HEK293 (cell line): ENCODE measurements around the gene CEP112.

Source experiments
- CTCF ChIA-PET: fragments of 350-600 bp; formaldehyde crosslinking; extraction: SDS; loops from one replicate; lab custom pipeline; 2021; ENCODE audit warnings: antibody characterized with exemption; lab: Yijun Ruan, JAX
- POLR2A ChIA-PET: fragments of 300-600 bp; formaldehyde crosslinking; extraction: SDS; loops from one replicate; lab custom pipeline; 2020; ENCODE audit warnings: antibody characterized with exemption, inconsistent platforms; lab: Yijun Ruan, JAX
- H3K27ac ChIP-seq: fragments of 200-500 bp; sonication (Bioruptor generic); 2 replicates; pipeline ENCODE4 v1.5.1; 2014; ENCODE audit warnings: low read depth, low read length, control low read depth, inconsistent platforms; ENCODE audit errors: extremely low read depth
- H3K36me3 ChIP-seq, 2 experiments: fragments of 200-500 bp in 1 of 2; sonication (Bioruptor generic) in 1 of 2; 1 replicate in 1 of 2; 2 replicates in 1 of 2; pipeline ENCODE4 v1.5.1; 2014 to 2017; ENCODE audit warnings: inconsistent platforms in 2 of 2, low read length in 2 of 2; ENCODE audit not compliant: control insufficient read depth in 2 of 2, insufficient read depth in 1 of 2
- H3K4me1 ChIP-seq: fragments of 200-500 bp; sonication (Bioruptor generic); 2 replicates; pipeline ENCODE4 v1.5.1; 2014; ENCODE audit warnings: mild to moderate bottlenecking, low read length, inconsistent platforms; ENCODE audit not compliant: control insufficient read depth, insufficient read depth
- H3K4me3 ChIP-seq: 2 replicates; pipeline ENCODE4 v1.5.1; 2011; ENCODE audit warnings: low read depth, mild to moderate bottlenecking, control low read depth, low read length, moderate library complexity
- H3K9me3 ChIP-seq: fragments of 200-500 bp; sonication (Bioruptor generic); 2 replicates; pipeline ENCODE4 v1.5.1; 2014; ENCODE audit warnings: low read depth, low read length, inconsistent platforms; ENCODE audit not compliant: control insufficient read depth, insufficient read depth
- HOXA7 ChIP-seq: sonication (generic); formaldehyde crosslinking; IDR thresholded peaks from 2 replicates; pipeline ENCODE4 v1.8.1; 2022; ENCODE audit warnings: missing genetic modification reagents, borderline replicate concordance
- HOXD13 ChIP-seq: sonication (generic); formaldehyde crosslinking; IDR thresholded peaks from 2 replicates; pipeline ENCODE4 v1.8.0; 2022; ENCODE audit warnings: missing genetic modification reagents, borderline replicate concordance
- MEIS1 ChIP-seq: sonication (generic); formaldehyde crosslinking; IDR thresholded peaks from 2 replicates; pipeline ENCODE4 v1.8.1; 2022; ENCODE audit warnings: missing genetic modification reagents, mild to moderate bottlenecking, borderline replicate concordance
- RBAK ChIP-seq: fragments of 450-650 bp; formaldehyde crosslinking; IDR thresholded peaks from 2 replicates; pipeline ENCODE4 v1.5.1; 2016; ENCODE audit warnings: missing biosample characterization, missing genetic modification characterization
- ZNF16 ChIP-seq: fragments of 450-650 bp; formaldehyde crosslinking; IDR thresholded peaks from 2 replicates; pipeline ENCODE4 v1.5.1; 2016; ENCODE audit warnings: low read depth, missing biosample characterization, missing genetic modification characterization
- ZNF18 ChIP-seq: fragments of 450-650 bp; formaldehyde crosslinking; IDR thresholded peaks from 2 replicates; pipeline ENCODE4 v1.5.1; 2016; ENCODE audit warnings: missing biosample characterization, missing genetic modification characterization
- ZNF239 ChIP-seq: fragments of 450-650 bp; formaldehyde crosslinking; IDR thresholded peaks from 2 replicates; pipeline ENCODE4 v1.5.1; 2016; ENCODE audit warnings: missing biosample characterization, missing genetic modification characterization
- ZNF426 ChIP-seq: fragments of 450-650 bp; formaldehyde crosslinking; IDR thresholded peaks from 2 replicates; pipeline ENCODE4 v1.5.1; 2017; ENCODE audit warnings: missing biosample characterization, missing genetic modification characterization, mild to moderate bottlenecking, inconsistent platforms, moderate library complexity
- ZNF449 ChIP-seq: fragments of 450-650 bp; formaldehyde crosslinking; IDR thresholded peaks from 2 replicates; pipeline ENCODE4 v1.5.1; 2017; ENCODE audit warnings: missing biosample characterization, mild to moderate bottlenecking, missing genetic modification characterization, moderate library complexity
- ZNF473 ChIP-seq: fragments of 450-650 bp; formaldehyde crosslinking; IDR thresholded peaks from 2 replicates; pipeline ENCODE4 v1.5.1; 2017; ENCODE audit warnings: missing biosample characterization, missing genetic modification characterization
- ZNF544 ChIP-seq: fragments of 450-650 bp; formaldehyde crosslinking; IDR thresholded peaks from 2 replicates; pipeline ENCODE4 v1.5.0; 2017; ENCODE audit warnings: missing biosample characterization, missing genetic modification characterization
- ZNF555 ChIP-seq: fragments of 450-650 bp; formaldehyde crosslinking; conservative IDR thresholded peaks from 2 replicates; pipeline ENCODE4 v1.5.1; 2017; ENCODE audit warnings: missing biosample characterization, mild to moderate bottlenecking, missing genetic modification characterization, inconsistent platforms
- ZNF560 ChIP-seq: fragments of 450-650 bp; formaldehyde crosslinking; IDR thresholded peaks from 2 replicates; pipeline ENCODE4 v1.5.1; 2017; ENCODE audit warnings: missing biosample characterization, missing genetic modification characterization, borderline replicate concordance
- ZNF585B ChIP-seq: fragments of 450-650 bp; formaldehyde crosslinking; IDR thresholded peaks from 2 replicates; pipeline ENCODE4 v1.5.1; 2016; ENCODE audit warnings: missing biosample characterization, missing genetic modification characterization
- ZNF596 ChIP-seq: fragments of 450-650 bp; IDR thresholded peaks from 2 replicates; pipeline ENCODE4 v1.5.0; 2018; ENCODE audit warnings: missing biosample characterization, mild to moderate bottlenecking, missing genetic modification characterization, moderate library complexity
- ZNF623 ChIP-seq: fragments of 450-650 bp; formaldehyde crosslinking; IDR thresholded peaks from 2 replicates; pipeline ENCODE4 v1.5.1; 2016; ENCODE audit warnings: missing biosample characterization, missing genetic modification characterization
- ZNF677 ChIP-seq: fragments of 450-650 bp; IDR thresholded peaks from 2 replicates; pipeline ENCODE4 v1.5.0; 2018; ENCODE audit warnings: missing biosample characterization, mild to moderate bottlenecking, missing genetic modification characterization, moderate library complexity
- ZNF701 ChIP-seq: fragments of 450-650 bp; formaldehyde crosslinking; IDR thresholded peaks from 2 replicates; pipeline ENCODE4 v1.5.1; 2016; ENCODE audit warnings: missing biosample characterization, missing genetic modification characterization
- ZNF76 ChIP-seq: fragments of 450-650 bp; formaldehyde crosslinking; IDR thresholded peaks from 2 replicates; pipeline ENCODE4; 2016; ENCODE audit warnings: low read depth, missing biosample characterization, missing genetic modification characterization, borderline replicate concordance
- ZNF768 ChIP-seq: fragments of 450-650 bp; formaldehyde crosslinking; IDR thresholded peaks from 2 replicates; pipeline ENCODE4 v1.5.1; 2018; ENCODE audit warnings: missing biosample characterization, mild to moderate bottlenecking, missing genetic modification characterization
- ZSCAN18 ChIP-seq: fragments of 450-650 bp; formaldehyde crosslinking; IDR thresholded peaks from 2 replicates; pipeline ENCODE4 v1.5.1; 2016; ENCODE audit warnings: missing biosample characterization, missing genetic modification characterization
- ZSCAN30 ChIP-seq: fragments of 450-650 bp; IDR thresholded peaks from 2 replicates; pipeline ENCODE4 v1.5.1; 2018; ENCODE audit warnings: missing biosample characterization, mild to moderate bottlenecking, missing genetic modification characterization, moderate library complexity
- ZXDB ChIP-seq: fragments of 450-650 bp; formaldehyde crosslinking; IDR thresholded peaks from 2 replicates; pipeline ENCODE4 v1.5.1; 2016; ENCODE audit warnings: missing biosample characterization, missing genetic modification characterization
- TF ChIP-seq, protein P1 (sequence below): fragments of 450-650 bp; formaldehyde crosslinking; IDR thresholded peaks from 2 replicates; pipeline ENCODE4 v1.5.1; 2016; ENCODE audit warnings: missing biosample characterization, missing genetic modification characterization
- TF ChIP-seq, protein P2 (sequence below): fragments of 450-650 bp; formaldehyde crosslinking; optimal IDR thresholded peaks from 2 replicates; pipeline ENCODE3; 2016; ENCODE audit warnings: missing biosample characterization, mild to moderate bottlenecking, missing genetic modification characterization
- TF ChIP-seq, protein P3 (sequence below): fragments of 450-650 bp; formaldehyde crosslinking; IDR thresholded peaks from 2 replicates; pipeline ENCODE4 v1.5.1; 2016; ENCODE audit warnings: missing biosample characterization, missing genetic modification characterization

Gene CEP112

GRCh38 chr17:66054242-66054641 lies 137.7 kb downstream of the CEP112 start:
- ChIA-PET POLR2A (no interaction called here), CTCF (no interaction called here)
- Histone ChIP-seq H3K27ac (no peak overlapping the region), H3K4me1 (no peaks in the 10 kb centered on the region), H3K36me3 (peaks cover 4 to 24% of the 10 kb centered on the region in 2 experiments; a peak in 2 of 3 replicates), H3K4me3 (no peak overlapping the region)
- TF ChIP-seq HOXD13, result no peak
- TF ChIP-seq ZNF426 (tag by site-specific recombination), result no peak
- no peak for TF ChIP-seq ZXDB (tag by site-specific recombination)
- no peak for TF ChIP-seq ZSCAN18
- TF ChIP-seq ZNF677 (tag by site-specific recombination), result no peak
- TF ChIP-seq ZNF555 (tag by site-specific recombination), result no peak
- TF ChIP-seq ZNF701 (tag by site-specific recombination), result no peak
- no peak for TF ChIP-seq ZSCAN30 (tag by site-specific recombination)
- no peak for TF ChIP-seq ZNF473 (tag by site-specific recombination)
- no peak for TF ChIP-seq ZNF18 (tag by site-specific recombination)
- TF ChIP-seq, all 188 proteins: peak for 0
- H3K9me3 ChIP-seq, result no peaks in the 10 kb centered on the region

DNA sequence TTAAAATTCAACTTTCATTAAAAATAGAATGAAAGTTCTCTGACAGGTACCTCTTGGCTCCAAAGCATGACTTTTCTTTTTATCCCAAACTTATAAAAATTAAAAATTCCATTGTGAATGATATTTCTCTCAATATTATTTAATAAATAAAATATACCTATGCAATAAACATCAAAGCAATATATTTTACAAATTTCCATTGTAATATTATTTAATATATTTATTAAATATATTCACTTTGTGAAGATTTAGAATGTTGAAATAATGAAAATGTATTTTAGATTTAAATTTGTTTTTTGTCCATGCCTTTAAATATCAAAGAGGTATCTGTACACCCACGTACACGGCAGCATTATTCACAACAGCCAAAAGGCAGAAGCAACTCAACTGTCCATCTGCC lies 147.8 kb downstream of the CEP112 start:
- no peaks in the 10 kb centered on the region for H3K9me3 ChIP-seq

DNA sequence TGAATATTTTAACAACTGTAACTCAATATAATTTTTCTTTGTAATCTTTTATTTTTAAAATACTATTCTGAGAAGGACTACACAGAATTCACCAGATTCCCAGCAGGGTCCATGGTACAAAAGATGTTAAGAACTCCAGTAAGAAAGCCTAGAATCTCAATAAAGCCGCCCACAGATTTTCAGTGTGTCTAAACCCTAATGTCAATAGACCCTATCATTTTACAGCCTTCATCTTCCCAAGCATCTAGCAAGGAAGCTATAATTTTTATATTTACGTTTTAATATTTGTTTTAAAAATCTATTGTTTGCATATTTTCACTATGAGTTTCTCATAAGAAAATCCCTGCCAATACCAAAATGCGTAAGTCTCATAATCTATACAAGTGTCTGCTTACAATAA lies 148.5 kb downstream of the CEP112 start:
- CTCF ChIA-PET, result interaction anchor here (0.6 to 1.3 kb wide), 2 partner anchors 23 to 157 kb away, joined by 3 read pairs; no protein-coding TSS in a partner anchor
- no peaks in the 10 kb centered on the region for H3K9me3 ChIP-seq
- POLR2A ChIA-PET, result no interaction called here
- H3K4me3 ChIP-seq, result no peak overlapping the region
- H3K4me1 ChIP-seq, result no peaks in the 10 kb centered on the region
- H3K27ac ChIP-seq, result no peak overlapping the region
- no peaks in the 10 kb centered on the region for H3K36me3 ChIP-seq
- TF ChIP-seq ZNF16 (no peak), ZNF596 (tag by site-specific recombination) (no peak), ZNF544 (tag by site-specific recombination) (no peak), ZNF449 (tag by site-specific recombination) (no peak), ZNF76 (no peak), ZNF768 (no peak), MEIS1 (no peak), ZNF426 (tag by site-specific recombination) (no peak), ZSCAN30 (tag by site-specific recombination) (no peak), ZNF623 (tag by site-specific recombination) (no peak), HOXA7 (CRISPR knock-in tag) (no peak), ZNF239 (no peak)
- TF ChIP-seq, protein P1, sequence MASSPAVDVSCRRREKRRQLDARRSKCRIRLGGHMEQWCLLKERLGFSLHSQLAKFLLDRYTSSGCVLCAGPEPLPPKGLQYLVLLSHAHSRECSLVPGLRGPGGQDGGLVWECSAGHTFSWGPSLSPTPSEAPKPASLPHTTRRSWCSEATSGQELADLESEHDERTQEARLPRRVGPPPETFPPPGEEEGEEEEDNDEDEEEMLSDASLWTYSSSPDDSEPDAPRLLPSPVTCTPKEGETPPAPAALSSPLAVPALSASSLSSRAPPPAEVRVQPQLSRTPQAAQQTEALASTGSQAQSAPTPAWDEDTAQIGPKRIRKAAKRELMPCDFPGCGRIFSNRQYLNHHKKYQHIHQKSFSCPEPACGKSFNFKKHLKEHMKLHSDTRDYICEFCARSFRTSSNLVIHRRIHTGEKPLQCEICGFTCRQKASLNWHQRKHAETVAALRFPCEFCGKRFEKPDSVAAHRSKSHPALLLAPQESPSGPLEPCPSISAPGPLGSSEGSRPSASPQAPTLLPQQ (tag by site-specific recombination), result no peak
- TF ChIP-seq, protein P2, sequence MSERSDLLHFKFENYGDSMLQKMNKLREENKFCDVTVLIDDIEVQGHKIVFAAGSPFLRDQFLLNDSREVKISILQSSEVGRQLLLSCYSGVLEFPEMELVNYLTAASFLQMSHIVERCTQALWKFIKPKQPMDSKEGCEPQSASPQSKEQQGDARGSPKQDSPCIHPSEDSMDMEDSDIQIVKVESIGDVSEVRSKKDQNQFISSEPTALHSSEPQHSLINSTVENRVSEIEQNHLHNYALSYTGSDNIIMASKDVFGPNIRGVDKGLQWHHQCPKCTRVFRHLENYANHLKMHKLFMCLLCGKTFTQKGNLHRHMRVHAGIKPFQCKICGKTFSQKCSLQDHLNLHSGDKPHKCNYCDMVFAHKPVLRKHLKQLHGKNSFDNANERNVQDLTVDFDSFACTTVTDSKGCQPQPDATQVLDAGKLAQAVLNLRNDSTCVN (tag by site-specific recombination), result no peak
- TF ChIP-seq, protein P3, sequence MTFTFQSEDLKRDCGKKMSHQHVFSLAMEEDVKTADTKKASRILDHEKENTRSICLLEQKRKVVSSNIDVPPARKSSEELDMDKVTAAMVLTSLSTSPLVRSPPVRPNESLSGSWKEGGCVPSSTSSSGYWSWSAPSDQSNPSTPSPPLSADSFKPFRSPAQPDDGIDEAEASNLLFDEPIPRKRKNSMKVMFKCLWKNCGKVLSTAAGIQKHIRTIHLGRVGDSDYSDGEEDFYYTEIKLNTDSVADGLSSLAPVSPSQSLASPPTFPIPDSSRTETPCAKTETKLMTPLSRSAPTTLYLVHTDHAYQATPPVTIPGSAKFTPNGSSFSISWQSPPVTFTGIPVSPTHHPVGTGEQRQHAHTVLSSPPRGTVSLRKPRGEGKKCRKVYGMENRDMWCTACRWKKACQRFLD (tag by site-specific recombination), result no peak

More for the DNA sequence above, 147.8 kb downstream of the CEP112 start:
- ChIA-PET CTCF (interaction anchor here (0.6 to 1.3 kb wide), 2 partner anchors 24 to 157 kb away, joined by 3 read pairs; no protein-coding TSS in a partner anchor), POLR2A (no interaction called here)
- TF ChIP-seq ZNF585B (tag by site-specific recombination) (no peak), RBAK (tag by site-specific recombination) (no peak), ZNF560 (no peak)
- H3K36me3 ChIP-seq, result no peaks in the 10 kb centered on the region
- H3K27ac ChIP-seq, result no peak overlapping the region
- no peaks in the 10 kb centered on the region for H3K4me1 ChIP-seq
- H3K4me3 ChIP-seq, result no peak overlapping the region
